GM12892 (cell line): ENCODE measurements around the gene GLIS1.

Experiments
- POLR2A ChIP-seq: IDR thresholded peaks from 2 replicates; pipeline ENCODE4 v1.6.1; 2011; ENCODE audit warnings: low read depth, low read length, control low read depth
- POLR2AphosphoS5 ChIP-seq: IDR thresholded peaks from 2 replicates; pipeline ENCODE4 v1.6.1; 2011; ENCODE audit warnings: low read depth, low read length, control low read depth
- TAF1 ChIP-seq: IDR thresholded peaks from 2 replicates; pipeline ENCODE4 v1.6.1; 2011; ENCODE audit warnings: low read depth, mild to moderate bottlenecking, control low read depth, low read length, borderline replicate concordance

GRCh38 chr1:53684741-53685140 is 54.2 kb downstream of the GLIS1 start:
- no peak for TF ChIP-seq TAF1
- no peak for TF ChIP-seq POLR2A
- TF ChIP-seq POLR2AphosphoS5 = no peak
